Measurements from ENCODE around the gene RPS18. TPM values are rescaled to one million over a fixed set of nuclear protein-coding genes. Genes with fewer than 3 reads are reported as not detected.

The RPS18 gene
- total and polyA plus RNA-seq, 2 of the 13 experiments (the other 11 are each of a cell fraction or from before 2014, with no cell fraction given) = 3,896 to 5,806 TPM

DNA sequence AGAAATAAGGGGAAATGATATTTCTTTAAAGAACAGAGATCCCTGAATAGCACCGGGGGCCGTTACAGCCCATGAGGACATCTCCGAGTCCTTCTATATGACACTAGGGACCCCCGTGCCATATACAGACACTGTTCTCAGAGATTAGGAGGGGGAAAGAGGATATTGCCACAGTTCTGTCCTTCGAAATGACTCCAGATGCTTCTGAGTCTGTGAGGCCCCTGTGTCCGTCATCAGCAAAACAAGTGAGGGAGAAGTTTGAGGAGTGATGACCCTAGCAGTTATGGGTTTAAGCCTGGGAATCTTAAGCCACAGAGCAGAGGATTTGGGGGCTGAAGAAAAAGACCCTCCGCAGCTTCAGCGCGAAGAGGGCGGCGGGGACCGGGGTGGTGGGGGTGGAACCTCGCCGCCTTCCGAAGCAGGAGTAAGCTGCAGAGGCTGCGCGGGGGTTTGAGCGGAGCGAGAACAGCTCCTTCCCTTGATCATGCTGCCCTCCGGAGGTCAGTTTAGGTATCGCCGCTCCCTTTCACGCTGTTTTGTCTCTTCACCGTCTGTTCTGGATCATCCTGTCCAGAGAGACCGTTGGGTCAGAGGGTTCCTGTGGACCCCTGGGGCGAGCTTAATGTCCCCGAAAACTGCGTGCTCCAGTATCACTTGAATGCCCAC, 23.8 kb upstream of the RPS18 start (continued):
- TF ChIP-seq, protein P1, sequence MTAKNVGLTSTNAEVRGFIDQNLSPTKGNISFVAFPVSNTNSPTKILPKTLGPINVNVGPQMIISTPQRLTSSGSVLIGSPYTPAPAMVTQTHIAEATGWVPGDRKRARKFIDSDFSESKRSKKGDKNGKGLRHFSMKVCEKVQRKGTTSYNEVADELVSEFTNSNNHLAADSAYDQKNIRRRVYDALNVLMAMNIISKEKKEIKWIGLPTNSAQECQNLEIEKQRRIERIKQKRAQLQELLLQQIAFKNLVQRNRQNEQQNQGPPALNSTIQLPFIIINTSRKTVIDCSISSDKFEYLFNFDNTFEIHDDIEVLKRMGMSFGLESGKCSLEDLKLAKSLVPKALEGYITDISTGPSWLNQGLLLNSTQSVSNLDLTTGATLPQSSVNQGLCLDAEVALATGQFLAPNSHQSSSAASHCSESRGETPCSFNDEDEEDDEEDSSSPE (CRISPR knock-in tag; IDR thresholded peaks at IDR 0.05) = peak; percentile 44
- TF ChIP-seq POLR2AphosphoS5 (IDR thresholded peaks at IDR 0.05; ENCODE audit: low read depth, low read length) = no peak
- no peak for TF ChIP-seq ZNF17 (CRISPR knock-in tag; IDR thresholded peaks at IDR 0.05)
- TF ChIP-seq ZNF749 (CRISPR knock-in tag; IDR thresholded peaks at IDR 0.05; ENCODE audit: borderline replicate concordance) = no peak
- no peak for TF ChIP-seq POLR2AphosphoS2 (IDR thresholded peaks at IDR 0.05; ENCODE audit: low read depth, low read length)
- TF ChIP-seq, protein P2, sequence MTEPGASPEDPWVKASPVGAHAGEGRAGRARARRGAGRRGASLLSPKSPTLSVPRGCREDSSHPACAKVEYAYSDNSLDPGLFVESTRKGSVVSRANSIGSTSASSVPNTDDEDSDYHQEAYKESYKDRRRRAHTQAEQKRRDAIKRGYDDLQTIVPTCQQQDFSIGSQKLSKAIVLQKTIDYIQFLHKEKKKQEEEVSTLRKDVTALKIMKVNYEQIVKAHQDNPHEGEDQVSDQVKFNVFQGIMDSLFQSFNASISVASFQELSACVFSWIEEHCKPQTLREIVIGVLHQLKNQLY (CRISPR knock-in tag; IDR thresholded peaks at IDR 0.05) = peak; percentile 35; the same call in 1 of the 2 replicates
- TF ChIP-seq, protein P3, sequence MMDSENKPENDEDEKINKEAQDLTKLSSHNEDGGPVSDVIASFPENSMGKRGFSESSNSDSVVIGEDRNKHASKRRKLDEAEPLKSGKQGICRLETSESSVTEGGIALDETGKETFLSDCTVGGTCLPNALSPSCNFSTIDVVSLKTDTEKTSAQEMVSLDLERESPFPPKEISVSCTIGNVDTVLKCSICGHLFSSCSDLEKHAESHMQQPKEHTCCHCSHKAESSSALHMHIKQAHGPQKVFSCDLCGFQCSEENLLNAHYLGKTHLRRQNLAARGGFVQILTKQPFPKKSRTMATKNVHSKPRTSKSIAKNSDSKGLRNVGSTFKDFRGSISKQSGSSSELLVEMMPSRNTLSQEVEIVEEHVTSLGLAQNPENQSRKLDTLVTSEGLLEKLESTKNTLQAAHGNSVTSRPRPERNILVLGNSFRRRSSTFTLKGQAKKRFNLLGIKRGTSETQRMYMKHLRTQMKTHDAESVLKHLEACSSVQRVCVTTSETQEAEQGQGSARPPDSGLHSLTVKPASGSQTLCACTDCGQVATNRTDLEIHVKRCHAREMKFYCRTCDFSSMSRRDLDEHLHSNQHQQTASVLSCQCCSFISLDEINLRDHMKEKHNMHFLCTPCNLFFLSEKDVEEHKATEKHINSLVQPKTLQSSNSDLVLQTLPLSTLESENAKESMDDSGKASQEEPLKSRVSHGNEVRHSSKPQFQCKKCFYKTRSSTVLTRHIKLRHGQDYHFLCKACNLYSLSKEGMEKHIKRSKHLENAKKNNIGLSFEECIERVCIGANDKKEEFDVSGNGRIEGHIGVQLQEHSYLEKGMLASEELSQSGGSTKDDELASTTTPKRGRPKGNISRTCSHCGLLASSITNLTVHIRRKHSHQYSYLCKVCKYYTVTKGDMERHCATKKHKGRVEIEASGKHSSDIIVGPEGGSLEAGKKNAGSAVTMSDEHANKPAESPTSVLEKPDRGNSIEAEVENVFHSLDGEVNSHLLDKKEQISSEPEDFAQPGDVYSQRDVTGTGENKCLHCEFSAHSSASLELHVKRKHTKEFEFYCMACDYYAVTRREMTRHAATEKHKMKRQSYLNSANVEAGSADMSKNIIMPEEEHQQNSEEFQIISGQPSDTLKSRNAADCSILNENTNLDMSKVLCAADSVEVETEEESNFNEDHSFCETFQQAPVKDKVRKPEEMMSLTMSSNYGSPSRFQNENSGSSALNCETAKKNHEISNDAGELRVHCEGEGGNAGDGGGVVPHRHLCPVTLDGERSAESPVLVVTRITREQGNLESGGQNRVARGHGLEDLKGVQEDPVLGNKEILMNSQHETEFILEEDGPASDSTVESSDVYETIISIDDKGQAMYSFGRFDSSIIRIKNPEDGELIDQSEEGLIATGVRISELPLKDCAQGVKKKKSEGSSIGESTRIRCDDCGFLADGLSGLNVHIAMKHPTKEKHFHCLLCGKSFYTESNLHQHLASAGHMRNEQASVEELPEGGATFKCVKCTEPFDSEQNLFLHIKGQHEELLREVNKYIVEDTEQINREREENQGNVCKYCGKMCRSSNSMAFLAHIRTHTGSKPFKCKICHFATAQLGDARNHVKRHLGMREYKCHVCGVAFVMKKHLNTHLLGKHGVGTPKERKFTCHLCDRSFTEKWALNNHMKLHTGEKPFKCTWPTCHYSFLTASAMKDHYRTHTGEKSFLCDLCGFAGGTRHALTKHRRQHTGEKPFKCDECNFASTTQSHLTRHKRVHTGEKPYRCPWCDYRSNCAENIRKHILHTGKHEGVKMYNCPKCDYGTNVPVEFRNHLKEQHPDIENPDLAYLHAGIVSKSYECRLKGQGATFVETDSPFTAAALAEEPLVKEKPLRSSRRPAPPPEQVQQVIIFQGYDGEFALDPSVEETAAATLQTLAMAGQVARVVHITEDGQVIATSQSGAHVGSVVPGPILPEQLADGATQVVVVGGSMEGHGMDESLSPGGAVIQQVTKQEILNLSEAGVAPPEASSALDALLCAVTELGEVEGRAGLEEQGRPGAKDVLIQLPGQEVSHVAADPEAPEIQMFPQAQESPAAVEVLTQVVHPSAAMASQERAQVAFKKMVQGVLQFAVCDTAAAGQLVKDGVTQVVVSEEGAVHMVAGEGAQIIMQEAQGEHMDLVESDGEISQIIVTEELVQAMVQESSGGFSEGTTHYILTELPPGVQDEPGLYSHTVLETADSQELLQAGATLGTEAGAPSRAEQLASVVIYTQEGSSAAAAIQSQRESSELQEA (CRISPR knock-in tag; IDR thresholded peaks at IDR 0.05; ENCODE audit: not compliant biosample characterization) = no peak
- TF ChIP-seq ZNF263 (CRISPR knock-in tag; IDR thresholded peaks at IDR 0.05) = no peak
- TF ChIP-seq, protein P4, sequence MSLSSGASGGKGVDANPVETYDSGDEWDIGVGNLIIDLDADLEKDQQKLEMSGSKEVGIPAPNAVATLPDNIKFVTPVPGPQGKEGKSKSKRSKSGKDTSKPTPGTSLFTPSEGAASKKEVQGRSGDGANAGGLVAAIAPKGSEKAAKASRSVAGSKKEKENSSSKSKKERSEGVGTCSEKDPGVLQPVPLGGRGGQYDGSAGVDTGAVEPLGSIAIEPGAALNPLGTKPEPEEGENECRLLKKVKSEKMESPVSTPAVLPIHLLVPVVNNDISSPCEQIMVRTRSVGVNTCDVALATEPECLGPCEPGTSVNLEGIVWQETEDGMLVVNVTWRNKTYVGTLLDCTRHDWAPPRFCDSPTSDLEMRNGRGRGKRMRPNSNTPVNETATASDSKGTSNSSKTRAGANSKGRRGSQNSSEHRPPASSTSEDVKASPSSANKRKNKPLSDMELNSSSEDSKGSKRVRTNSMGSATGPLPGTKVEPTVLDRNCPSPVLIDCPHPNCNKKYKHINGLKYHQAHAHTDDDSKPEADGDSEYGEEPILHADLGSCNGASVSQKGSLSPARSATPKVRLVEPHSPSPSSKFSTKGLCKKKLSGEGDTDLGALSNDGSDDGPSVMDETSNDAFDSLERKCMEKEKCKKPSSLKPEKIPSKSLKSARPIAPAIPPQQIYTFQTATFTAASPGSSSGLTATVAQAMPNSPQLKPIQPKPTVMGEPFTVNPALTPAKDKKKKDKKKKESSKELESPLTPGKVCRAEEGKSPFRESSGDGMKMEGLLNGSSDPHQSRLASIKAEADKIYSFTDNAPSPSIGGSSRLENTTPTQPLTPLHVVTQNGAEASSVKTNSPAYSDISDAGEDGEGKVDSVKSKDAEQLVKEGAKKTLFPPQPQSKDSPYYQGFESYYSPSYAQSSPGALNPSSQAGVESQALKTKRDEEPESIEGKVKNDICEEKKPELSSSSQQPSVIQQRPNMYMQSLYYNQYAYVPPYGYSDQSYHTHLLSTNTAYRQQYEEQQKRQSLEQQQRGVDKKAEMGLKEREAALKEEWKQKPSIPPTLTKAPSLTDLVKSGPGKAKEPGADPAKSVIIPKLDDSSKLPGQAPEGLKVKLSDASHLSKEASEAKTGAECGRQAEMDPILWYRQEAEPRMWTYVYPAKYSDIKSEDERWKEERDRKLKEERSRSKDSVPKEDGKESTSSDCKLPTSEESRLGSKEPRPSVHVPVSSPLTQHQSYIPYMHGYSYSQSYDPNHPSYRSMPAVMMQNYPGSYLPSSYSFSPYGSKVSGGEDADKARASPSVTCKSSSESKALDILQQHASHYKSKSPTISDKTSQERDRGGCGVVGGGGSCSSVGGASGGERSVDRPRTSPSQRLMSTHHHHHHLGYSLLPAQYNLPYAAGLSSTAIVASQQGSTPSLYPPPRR (CRISPR knock-in tag; IDR thresholded peaks at IDR 0.05; ENCODE audit: borderline replicate concordance) = no peak
- TF ChIP-seq NFATC3 (CRISPR knock-in tag; IDR thresholded peaks at IDR 0.05) = 0 out of 2 replicates have a peak, but pooled peaks have one; percentile 3
- no peak for TF ChIP-seq ZNF883 (CRISPR knock-in tag; IDR thresholded peaks at IDR 0.05; ENCODE audit: not compliant biosample characterization)
- no peak for TF ChIP-seq ZNF350 (CRISPR knock-in tag; IDR thresholded peaks at IDR 0.05; ENCODE audit: borderline replicate concordance, low read depth)

Measured in HepG2 (cell line).